ENCODE data around the gene MICAL3. TPM values are rescaled to one million over a fixed set of nuclear protein-coding genes. Genes with fewer than 3 reads are reported as not detected.

The MICAL3 gene
- total RNA-seq, 3 donors from 2014 or later (not counting 1 experiment from before 2014, with no cell fraction given): 17.1 to 36.3 (median 34.3) TPM

DNA sequence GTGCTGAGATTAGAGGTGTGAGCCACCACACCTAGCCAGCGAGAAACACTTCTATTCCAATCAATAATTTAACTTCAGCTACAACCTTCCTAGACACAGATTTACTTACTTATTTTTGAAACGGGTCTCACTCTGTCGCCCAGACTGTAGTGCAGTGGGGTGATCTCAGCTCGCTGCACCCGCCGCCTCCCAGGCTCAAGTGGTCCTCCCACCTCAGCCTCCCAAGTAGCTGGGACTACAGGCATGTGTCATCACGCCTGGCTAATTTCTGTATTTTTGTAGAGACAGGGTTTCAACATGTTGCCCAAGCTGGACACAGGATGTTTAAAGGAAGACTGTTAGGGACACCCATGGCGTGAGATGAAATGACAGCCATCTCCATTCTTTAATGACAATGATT lies 61.3 kb downstream of the MICAL3 start:
- no peak for DNase-seq
- no peak overlapping the region for H3K4me3 Mint-ChIP-seq
- TF ChIP-seq, protein P1, sequence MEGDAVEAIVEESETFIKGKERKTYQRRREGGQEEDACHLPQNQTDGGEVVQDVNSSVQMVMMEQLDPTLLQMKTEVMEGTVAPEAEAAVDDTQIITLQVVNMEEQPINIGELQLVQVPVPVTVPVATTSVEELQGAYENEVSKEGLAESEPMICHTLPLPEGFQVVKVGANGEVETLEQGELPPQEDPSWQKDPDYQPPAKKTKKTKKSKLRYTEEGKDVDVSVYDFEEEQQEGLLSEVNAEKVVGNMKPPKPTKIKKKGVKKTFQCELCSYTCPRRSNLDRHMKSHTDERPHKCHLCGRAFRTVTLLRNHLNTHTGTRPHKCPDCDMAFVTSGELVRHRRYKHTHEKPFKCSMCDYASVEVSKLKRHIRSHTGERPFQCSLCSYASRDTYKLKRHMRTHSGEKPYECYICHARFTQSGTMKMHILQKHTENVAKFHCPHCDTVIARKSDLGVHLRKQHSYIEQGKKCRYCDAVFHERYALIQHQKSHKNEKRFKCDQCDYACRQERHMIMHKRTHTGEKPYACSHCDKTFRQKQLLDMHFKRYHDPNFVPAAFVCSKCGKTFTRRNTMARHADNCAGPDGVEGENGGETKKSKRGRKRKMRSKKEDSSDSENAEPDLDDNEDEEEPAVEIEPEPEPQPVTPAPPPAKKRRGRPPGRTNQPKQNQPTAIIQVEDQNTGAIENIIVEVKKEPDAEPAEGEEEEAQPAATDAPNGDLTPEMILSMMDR (IDR thresholded peaks at IDR 0.05): no peak
- H3K4me1 Mint-ChIP-seq: peaks cover 7 to 16% of the 10 kb centered on the region in 2 donors
- no peak for ATAC-seq
- Histone ChIP-seq H3K9me3 (ENCODE audit: control insufficient read depth, insufficient read depth, low read length) (no peaks in the 10 kb centered on the region), H3K27ac (ENCODE audit: low read length) (no peak overlapping the region), H3K4me1 (ENCODE audit: control insufficient read depth, insufficient read depth, low read length) (peaks cover 9% of the 10 kb centered on the region), H3K27me3 (ENCODE audit: control insufficient read depth, insufficient read depth, low read length) (no peaks in the 10 kb centered on the region), H3K36me3 (ENCODE audit: control insufficient read depth, insufficient read depth, low read length) (no peaks in the 10 kb centered on the region), H3K4me3 (ENCODE audit: low read length) (no peak overlapping the region)
- WGBS (ENCODE audit: insufficient coverage): 86% methylated on average over 8 of the region's 8 CpGs
- H3K36me3 Mint-ChIP-seq: no peaks in the 10 kb centered on the region
- H3K27me3 Mint-ChIP-seq (ENCODE audit: low read depth in 2 of 2): no peaks in the 10 kb centered on the region
- no peak overlapping the region for H3K27ac Mint-ChIP-seq
- H3K9me3 Mint-ChIP-seq: no peaks in the 10 kb centered on the region
- intact Hi-C loops (cut with micrococcal nuclease): no loop called here

DNA sequence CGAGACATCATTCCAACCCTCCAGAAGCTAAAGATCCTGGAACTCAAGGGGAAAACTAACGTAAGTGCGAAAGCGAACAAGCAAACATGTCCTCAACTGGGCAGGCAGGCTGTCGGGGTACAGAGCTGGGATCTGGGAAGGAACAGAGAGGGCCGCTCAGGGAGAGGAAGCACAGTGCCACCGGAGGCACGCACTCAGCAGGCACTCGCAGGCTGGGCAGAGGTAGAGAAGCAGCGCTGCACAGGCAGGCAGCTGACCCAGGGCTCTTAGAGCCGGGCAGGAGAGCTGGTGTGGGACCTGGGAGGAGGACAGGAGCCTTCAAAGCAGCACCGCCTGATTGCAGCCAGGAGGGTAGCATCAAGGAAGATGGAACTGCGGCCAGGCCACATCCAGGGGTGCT lies 62.2 kb downstream of the MICAL3 start:
- Mint-ChIP-seq H3K27ac (no peak overlapping the region), H3K27me3 (ENCODE audit: low read depth in 2 of 2) (no peaks in the 10 kb centered on the region), H3K36me3 (no peaks in the 10 kb centered on the region), H3K9me3 (no peaks in the 10 kb centered on the region), H3K4me1 (peaks cover 7 to 16% of the 10 kb centered on the region in 2 donors), H3K4me3 (no peak overlapping the region)
- H3K9me3 ChIP-seq (ENCODE audit: control insufficient read depth, insufficient read depth, low read length): no peaks in the 10 kb centered on the region
- no peaks in the 10 kb centered on the region for H3K36me3 ChIP-seq (ENCODE audit: control insufficient read depth, insufficient read depth, low read length)
- TF ChIP-seq, protein P1 (IDR thresholded peaks at IDR 0.05): no peak
- 96% methylated on average over 13 of the region's 13 CpGs for WGBS (ENCODE audit: insufficient coverage)
- no peak overlapping the region for H3K27ac ChIP-seq (ENCODE audit: low read length)
- no peaks in the 10 kb centered on the region for H3K27me3 ChIP-seq (ENCODE audit: control insufficient read depth, insufficient read depth, low read length)
- intact Hi-C loops (cut with micrococcal nuclease): no loop called here
- DNase-seq: no peak
- peaks cover 9% of the 10 kb centered on the region for H3K4me1 ChIP-seq (ENCODE audit: control insufficient read depth, insufficient read depth, low read length)
- no peak for ATAC-seq
- H3K4me3 ChIP-seq (ENCODE audit: low read length): no peak overlapping the region

DNA sequence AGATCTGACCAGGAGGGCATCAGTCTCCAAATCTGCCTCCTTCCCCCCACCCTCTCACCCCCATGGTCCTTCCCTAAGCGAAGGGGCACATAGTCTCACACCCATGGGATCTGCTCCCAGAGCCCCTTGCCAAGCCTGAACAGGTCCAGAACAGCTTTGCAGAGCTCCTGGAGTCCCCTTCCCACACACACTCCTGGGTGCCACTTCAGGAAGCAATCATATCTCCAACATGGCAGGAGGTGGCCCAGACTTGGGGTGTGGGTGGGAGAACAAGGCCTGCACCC lies 63.0 kb downstream of the MICAL3 start:
- intact Hi-C loops (cut with micrococcal nuclease): no loop called here
- TF ChIP-seq, protein P1 (IDR thresholded peaks at IDR 0.05): no peak
- H3K4me3 ChIP-seq (ENCODE audit: low read length): no peak overlapping the region
- no peak overlapping the region for H3K27ac Mint-ChIP-seq
- H3K36me3 ChIP-seq (ENCODE audit: control insufficient read depth, insufficient read depth, low read length): no peaks in the 10 kb centered on the region
- no peaks in the 10 kb centered on the region for H3K9me3 ChIP-seq (ENCODE audit: control insufficient read depth, insufficient read depth, low read length)
- ATAC-seq (no peak), DNase-seq (no peak)
- H3K9me3 Mint-ChIP-seq: no peaks in the 10 kb centered on the region
- 50% methylated on average over 1 of the region's 1 CpG for WGBS (ENCODE audit: insufficient coverage)
- peaks cover 7 to 14% of the 10 kb centered on the region in 2 donors for H3K4me1 Mint-ChIP-seq
- H3K36me3 Mint-ChIP-seq: no peaks in the 10 kb centered on the region
- H3K27me3 Mint-ChIP-seq (ENCODE audit: low read depth in 2 of 2): no peaks in the 10 kb centered on the region
- H3K27ac ChIP-seq (ENCODE audit: low read length): no peak overlapping the region
- H3K4me1 ChIP-seq (ENCODE audit: control insufficient read depth, insufficient read depth, low read length): peaks cover 8% of the 10 kb centered on the region
- H3K4me3 Mint-ChIP-seq: no peak overlapping the region
- H3K27me3 ChIP-seq (ENCODE audit: control insufficient read depth, insufficient read depth, low read length): no peaks in the 10 kb centered on the region

DNA sequence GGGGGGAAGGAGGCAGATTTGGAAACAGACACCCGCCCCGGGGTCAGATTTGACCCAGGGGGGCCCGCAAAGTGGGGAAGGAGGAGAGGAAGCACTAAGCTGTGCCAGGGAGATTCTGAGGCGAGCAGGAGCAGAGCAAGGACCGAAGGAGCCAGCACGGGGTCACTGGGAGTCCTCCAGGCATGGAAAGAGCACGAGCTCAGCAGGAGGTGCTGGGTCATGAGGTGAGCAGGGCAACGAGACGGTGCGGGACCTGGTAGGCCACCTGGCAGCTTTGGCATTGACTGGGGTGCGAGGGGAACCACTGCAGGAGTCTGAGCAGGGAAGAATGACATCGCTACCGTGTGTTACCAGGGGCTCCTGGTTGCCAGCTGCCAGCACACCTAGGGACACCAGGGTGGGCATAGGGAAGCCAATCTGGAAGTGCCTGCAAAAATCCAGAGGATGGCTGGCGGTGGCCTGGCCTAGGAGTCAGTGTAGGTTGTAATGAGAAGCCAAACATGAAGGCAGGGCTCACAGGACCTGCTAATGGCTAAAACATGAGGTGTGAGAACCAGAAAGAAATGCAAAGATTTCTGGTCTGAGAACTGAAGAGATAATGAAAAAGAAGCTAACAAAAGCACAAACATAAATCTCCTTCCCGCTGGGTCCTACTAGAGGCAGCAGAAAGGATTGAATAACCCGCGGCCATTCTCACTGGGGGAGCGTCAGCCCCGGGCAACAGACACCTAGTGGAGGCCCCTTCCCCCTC lies 63.5 kb downstream of the MICAL3 start:
- H3K4me1 ChIP-seq (ENCODE audit: control insufficient read depth, insufficient read depth, low read length): peaks cover 2% of the 10 kb centered on the region
- H3K36me3 ChIP-seq (ENCODE audit: control insufficient read depth, insufficient read depth, low read length): no peaks in the 10 kb centered on the region
- H3K9me3 ChIP-seq (ENCODE audit: control insufficient read depth, insufficient read depth, low read length): no peaks in the 10 kb centered on the region
- H3K27me3 Mint-ChIP-seq (ENCODE audit: low read depth in 2 of 2): no peaks in the 10 kb centered on the region
- TF ChIP-seq, protein P1 (IDR thresholded peaks at IDR 0.05): no peak
- H3K27me3 ChIP-seq (ENCODE audit: control insufficient read depth, insufficient read depth, low read length): no peaks in the 10 kb centered on the region
- no peak overlapping the region for H3K4me3 Mint-ChIP-seq
- H3K36me3 Mint-ChIP-seq: no peaks in the 10 kb centered on the region
- H3K4me1 Mint-ChIP-seq: peaks cover 3 to 9% of the 10 kb centered on the region in 2 donors
- intact Hi-C loops (cut with micrococcal nuclease): no loop called here
- ATAC-seq (no peak), DNase-seq (no peak)
- H3K9me3 Mint-ChIP-seq: no peaks in the 10 kb centered on the region
- no peak overlapping the region for H3K27ac ChIP-seq (ENCODE audit: low read length)
- H3K4me3 ChIP-seq (ENCODE audit: low read length): no peak overlapping the region
- H3K27ac Mint-ChIP-seq: no peak overlapping the region
- WGBS (ENCODE audit: insufficient coverage): 93% methylated on average over 19 of the region's 19 CpGs

All from natural killer cell (primary cell).